Neutrophil (primary cell): ENCODE measurements around the gene SLC31A1.

Source experiments
- H3K27ac ChIP-seq: fragments of 200-600 bp; sonication (generic); 2 replicates; pipeline ENCODE4 v1.5.1; 2016; ENCODE audit warnings: mild to moderate bottlenecking, moderate library complexity
- H3K27me3 ChIP-seq: fragments of 200-600 bp; sonication (generic); 2 replicates; pipeline ENCODE4 v1.6.0; 2016; ENCODE audit warnings: mild to moderate bottlenecking
- H3K36me3 ChIP-seq: fragments of 200-600 bp; sonication (generic); 2 replicates; pipeline ENCODE4 v1.5.1; 2017
- H3K4me1 ChIP-seq, 2 experiments: fragments of 200-600 bp in 1 of 2; sonication (generic) in 1 of 2; 1 replicate in 1 of 2; 2 replicates in 1 of 2; pipeline versions ENCODE4 v1.5.1 to v1.6.1; 2013 to 2016; ENCODE audit warnings: low read depth in 1 of 2, low read length in 1 of 2, mild to moderate bottlenecking in 1 of 2, moderate library complexity in 1 of 2; ENCODE audit not compliant: control insufficient read depth in 1 of 2, insufficient read depth in 1 of 2
- H3K4me3 ChIP-seq, 2 experiments: fragments of 200-600 bp in 1 of 2; sonication (generic) in 1 of 2; 1 replicate in 1 of 2; 2 replicates in 1 of 2; pipeline ENCODE4 v1.5.1; 2013 to 2016; ENCODE audit warnings: low read depth in 1 of 2, low read length in 1 of 2, mild to moderate bottlenecking in 1 of 2, moderate library complexity in 1 of 2
- H3K9me3 ChIP-seq: fragments of 200-600 bp; sonication (generic); 2 replicates; pipeline ENCODE4 v1.5.1; 2016
- TF ChIP-seq, protein P1 (sequence below): fragments of 200-600 bp; sonication (generic); IDR thresholded peaks from 2 replicates; pipeline ENCODE4 v1.5.1; 2016; ENCODE audit warnings: antibody characterized with exemption

The SLC31A1 gene

DNA sequence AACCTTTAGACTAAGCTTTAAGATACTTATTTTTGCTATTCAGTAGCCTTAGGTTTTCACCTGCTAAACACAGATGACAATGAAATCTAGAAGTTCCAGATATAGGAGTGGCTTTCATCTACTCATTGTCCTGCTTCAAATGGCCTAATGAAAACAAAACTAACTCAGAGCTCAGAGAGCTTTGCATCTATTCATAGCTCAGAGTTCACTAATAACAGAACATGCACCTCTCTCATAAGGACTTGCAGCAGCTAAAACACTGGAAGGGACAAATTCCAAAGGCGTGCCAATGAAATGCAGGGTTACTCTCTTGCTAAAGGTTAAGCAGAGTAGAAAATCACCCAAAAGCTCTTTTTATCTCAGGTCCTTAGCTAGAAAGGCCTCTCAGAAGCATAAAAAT is 41.5 kb upstream of the SLC31A1 start:
- Histone ChIP-seq H3K36me3 (peaks cover 92% of the 10 kb centered on the region), H3K4me1 (peaks cover 8 to 12% of the 10 kb centered on the region in 2 experiments), H3K9me3 (no peaks in the 10 kb centered on the region), H3K27ac (no peak overlapping the region), H3K4me3 (no peak overlapping the region), H3K27me3 (no peaks in the 10 kb centered on the region)
- TF ChIP-seq, protein P1, sequence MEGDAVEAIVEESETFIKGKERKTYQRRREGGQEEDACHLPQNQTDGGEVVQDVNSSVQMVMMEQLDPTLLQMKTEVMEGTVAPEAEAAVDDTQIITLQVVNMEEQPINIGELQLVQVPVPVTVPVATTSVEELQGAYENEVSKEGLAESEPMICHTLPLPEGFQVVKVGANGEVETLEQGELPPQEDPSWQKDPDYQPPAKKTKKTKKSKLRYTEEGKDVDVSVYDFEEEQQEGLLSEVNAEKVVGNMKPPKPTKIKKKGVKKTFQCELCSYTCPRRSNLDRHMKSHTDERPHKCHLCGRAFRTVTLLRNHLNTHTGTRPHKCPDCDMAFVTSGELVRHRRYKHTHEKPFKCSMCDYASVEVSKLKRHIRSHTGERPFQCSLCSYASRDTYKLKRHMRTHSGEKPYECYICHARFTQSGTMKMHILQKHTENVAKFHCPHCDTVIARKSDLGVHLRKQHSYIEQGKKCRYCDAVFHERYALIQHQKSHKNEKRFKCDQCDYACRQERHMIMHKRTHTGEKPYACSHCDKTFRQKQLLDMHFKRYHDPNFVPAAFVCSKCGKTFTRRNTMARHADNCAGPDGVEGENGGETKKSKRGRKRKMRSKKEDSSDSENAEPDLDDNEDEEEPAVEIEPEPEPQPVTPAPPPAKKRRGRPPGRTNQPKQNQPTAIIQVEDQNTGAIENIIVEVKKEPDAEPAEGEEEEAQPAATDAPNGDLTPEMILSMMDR, result no peak

DNA sequence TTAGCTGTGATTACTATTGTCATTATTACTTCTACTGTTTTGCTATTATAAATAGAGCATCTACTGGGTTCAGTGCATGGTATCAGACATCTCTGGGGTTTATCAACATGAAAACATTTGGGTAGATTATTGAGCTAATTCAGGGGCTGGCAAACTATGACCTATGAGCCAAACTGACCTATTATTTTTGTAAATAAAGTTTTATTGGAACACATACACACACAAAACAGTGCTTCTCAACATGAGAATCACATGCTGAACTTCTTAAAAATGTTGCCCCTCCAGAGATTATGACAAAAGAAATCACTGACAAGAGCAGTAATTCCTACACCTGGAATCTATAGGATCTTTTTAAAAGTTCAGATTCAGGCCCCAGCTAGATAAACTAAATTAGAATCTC is 40.2 kb upstream of the SLC31A1 start:
- no peak overlapping the region for H3K27ac ChIP-seq
- peaks cover 11 to 13% of the 10 kb centered on the region in 2 experiments for H3K4me1 ChIP-seq
- H3K4me3 ChIP-seq, result no peak overlapping the region
- peaks cover 91% of the 10 kb centered on the region for H3K36me3 ChIP-seq
- TF ChIP-seq, protein P1, result no peak
- H3K9me3 ChIP-seq, result no peaks in the 10 kb centered on the region
- no peaks in the 10 kb centered on the region for H3K27me3 ChIP-seq

GRCh38 chr9:113183956-113184488 is 37.3 kb upstream of the SLC31A1 start:
- H3K4me3 ChIP-seq, result no peak overlapping the region
- TF ChIP-seq, protein P1, result no peak
- H3K27me3 ChIP-seq, result no peaks in the 10 kb centered on the region
- H3K36me3 ChIP-seq, result peaks cover 71% of the 10 kb centered on the region
- peaks cover 30 to 31% of the 10 kb centered on the region in 2 experiments for H3K4me1 ChIP-seq
- H3K9me3 ChIP-seq, result no peaks in the 10 kb centered on the region
- H3K27ac ChIP-seq, result no peak overlapping the region

GRCh38 chr9:113184539-113184938 is 36.8 kb upstream of the SLC31A1 start:
- H3K4me3 ChIP-seq, result no peak overlapping the region
- H3K4me1 ChIP-seq, result peaks cover 36% of the 10 kb centered on the region in 2 experiments
- H3K36me3 ChIP-seq, result peaks cover 67% of the 10 kb centered on the region
- TF ChIP-seq, protein P1, result no peak
- H3K9me3 ChIP-seq, result no peaks in the 10 kb centered on the region
- no peaks in the 10 kb centered on the region for H3K27me3 ChIP-seq
- no peak overlapping the region for H3K27ac ChIP-seq

GRCh38 chr9:113185271-113185670 is 36.1 kb upstream of the SLC31A1 start:
- H3K4me1 ChIP-seq, result peaks cover 38 to 39% of the 10 kb centered on the region in 2 experiments
- H3K27me3 ChIP-seq, result no peaks in the 10 kb centered on the region
- H3K27ac ChIP-seq, result peak overlapping the region; percentile 41
- no peak overlapping the region for H3K4me3 ChIP-seq
- H3K36me3 ChIP-seq, result peaks cover 61% of the 10 kb centered on the region
- H3K9me3 ChIP-seq, result no peaks in the 10 kb centered on the region
- TF ChIP-seq, protein P1, result no peak
